CD1c-positive myeloid dendritic cell (primary cell): Measurements from ENCODE around the gene LHX2.
"Not testable (repeated sequence)": the region's sequence is repeated elsewhere in the genome, so short reads cannot be mapped to it uniquely, and the experiment has no call there.

Experiments used
- DNase-seq: peaks from one replicate; pipeline ENCODE4 v3.0.0-alpha.2; 2016; ENCODE audit errors: extremely low spot score

The LHX2 gene, protein sequence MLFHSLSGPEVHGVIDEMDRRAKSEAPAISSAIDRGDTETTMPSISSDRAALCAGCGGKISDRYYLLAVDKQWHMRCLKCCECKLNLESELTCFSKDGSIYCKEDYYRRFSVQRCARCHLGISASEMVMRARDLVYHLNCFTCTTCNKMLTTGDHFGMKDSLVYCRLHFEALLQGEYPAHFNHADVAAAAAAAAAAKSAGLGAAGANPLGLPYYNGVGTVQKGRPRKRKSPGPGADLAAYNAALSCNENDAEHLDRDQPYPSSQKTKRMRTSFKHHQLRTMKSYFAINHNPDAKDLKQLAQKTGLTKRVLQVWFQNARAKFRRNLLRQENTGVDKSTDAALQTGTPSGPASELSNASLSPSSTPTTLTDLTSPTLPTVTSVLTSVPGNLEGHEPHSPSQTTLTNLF

DNA sequence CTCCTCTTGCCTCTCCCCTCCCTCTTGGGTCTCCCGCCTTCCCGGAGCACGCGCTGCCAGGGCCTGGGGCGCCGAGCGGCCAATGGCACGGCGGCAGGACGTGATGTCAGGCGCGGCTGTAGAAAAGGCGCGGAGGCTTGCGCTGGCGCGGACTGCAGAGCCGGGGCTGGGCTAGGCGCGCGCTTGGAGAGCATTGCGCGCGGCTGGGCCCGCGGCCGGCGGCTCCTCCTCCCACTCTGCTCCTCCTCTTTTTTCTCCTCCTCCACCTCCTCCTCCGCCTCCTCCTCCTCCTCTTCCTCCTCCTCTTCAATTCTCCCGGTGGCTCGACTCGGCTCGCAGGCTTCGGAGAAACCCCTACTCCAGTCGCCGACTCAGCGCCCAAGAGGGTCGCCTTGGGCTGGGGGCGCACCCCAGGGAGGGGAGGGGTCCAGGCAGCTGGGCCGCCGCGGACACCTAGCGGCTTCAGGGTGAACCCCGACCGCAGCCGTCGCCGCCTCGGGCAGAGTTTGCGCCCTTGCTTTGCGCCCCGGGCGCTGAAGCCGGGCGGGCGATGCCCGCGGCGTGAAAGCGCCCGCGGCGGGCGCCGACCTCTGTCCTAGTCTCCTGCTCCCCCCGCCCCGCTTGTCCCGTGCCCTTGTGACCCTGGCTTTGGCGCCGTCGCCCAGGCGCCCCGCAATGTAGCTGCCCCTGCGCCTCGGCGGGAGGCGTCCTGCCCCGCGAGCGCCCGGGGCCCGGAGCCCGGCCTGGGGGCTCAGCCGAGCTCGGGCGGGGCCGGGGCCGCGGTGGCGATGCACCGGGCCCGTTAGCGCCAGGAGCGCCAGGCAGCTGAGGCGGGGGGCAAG is at the start of gene LHX2:
Gene LHX2, plus strand, starts transcription at position 309 of the 842 bp plus-strand sequence. CDS start 581 bp downstream, outside the sequence.
- peak; percentile 48 for DNase-seq

DNA sequence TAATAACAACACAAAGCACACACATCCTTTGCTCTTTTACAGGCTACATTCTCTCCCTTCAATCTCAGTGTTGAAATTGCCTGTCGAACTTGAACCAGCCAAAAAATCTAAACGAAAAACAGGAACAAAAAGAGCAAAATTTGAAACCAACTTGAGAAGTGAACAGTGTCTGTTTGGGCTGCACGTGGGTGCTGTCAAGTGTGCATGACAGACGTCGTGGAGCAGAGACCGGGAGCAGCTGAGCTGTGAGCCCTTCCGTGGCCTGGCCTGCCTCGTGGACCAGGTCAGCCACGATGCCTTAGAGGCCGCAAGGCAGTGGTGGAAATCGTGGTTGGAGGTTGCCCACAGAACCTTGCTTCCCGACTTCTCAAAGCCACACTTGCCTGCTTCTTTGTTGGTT is 46.8 kb upstream of the LHX2 start:
- peak; percentile 30 for DNase-seq

DNA sequence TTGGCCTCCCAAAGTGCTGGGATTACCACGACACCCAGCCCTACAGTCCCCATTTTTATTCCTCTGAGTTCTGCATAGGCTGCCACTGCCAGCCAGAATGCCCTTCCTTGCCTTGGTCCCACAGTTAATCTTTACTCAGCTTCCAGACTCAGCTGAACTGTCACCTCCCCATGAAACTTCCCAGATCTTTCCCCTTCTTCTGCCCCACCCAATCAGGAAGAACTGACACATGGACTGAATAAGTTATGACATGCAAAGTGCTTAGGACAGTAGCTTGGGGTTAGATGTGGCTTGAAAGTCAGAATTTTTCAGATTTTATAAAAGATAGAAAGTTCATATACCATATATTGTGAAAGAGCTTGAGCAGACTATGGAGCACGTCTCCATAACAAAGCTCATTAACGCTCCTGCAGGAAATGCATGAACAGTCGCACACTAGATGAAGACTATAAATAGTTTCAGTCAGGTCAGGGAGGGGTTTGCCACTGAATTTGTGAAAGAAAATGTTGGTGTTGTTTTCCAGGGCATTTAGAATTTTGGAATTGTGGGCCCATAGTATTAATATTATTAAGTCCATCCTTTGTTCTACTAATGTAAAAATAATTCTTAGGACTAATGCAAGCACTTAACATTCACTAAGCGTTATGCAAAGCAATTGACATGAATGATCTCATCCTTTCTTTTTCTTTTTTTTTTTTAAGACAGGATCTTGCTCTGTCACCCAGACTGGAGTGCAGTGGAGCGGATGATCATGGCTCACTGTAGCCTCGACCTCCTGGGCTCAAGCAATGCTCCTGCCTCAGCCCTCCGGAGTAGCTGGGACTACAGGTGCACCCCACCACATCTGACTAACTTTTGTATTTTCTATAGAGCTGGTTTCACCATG is 45.5 kb upstream of the LHX2 start:
- no peak for DNase-seq

DNA sequence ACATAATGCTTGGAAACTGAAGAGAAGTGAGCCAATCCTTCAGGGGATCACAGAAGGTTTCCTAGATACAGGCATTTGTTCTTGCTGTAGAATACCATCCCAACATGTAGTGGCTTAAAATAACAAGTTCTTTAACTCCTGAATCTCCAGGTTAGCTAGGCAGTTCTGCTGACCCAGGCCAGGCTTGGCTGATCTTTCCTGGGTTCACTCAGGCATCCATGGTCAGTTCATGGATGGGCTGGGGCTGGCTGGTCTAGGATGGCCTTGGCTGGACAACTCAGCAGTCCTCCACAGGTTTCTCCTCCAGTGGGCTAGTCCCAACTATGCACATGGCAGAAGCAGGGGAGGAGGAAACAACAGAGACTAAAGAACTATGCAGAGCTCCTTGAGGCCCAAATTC is 44.2 kb upstream of the LHX2 start:
- DNase-seq = no peak

- no peak for DNase-seq
Measured at GRCh38 chr9:123972618-123973017, 39.0 kb upstream of the LHX2 start.

DNA sequence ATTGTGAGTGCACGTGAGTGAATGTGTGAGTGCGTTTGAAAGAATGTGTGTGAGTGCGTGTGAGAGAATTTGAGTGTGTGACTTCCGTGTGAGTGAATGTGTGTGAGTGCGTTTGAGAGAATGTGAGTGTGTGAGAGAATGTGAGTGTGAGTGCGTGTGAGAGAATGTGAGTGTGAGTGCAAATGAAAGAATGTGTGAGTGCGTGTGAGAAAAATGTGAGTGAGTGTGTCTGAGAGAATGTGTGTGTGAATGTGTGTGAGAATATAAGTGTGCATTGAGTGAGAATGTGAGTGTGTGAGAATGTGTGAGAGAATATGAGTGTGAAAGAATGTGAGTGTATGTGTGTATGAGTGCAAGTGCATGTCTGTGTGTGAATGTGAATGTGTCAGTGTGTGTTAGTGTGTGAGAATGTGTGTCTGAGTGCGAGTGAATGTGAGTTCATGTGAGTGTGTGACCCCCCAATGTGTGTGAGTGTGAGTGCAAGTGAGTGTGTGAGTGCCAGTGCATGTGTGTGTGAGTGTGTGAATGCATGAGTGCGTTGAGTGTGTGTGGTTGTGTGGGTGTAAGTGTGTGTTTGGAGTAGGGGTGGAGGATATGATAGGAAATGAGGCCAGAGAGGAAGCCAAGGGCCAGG is 37.9 kb upstream of the LHX2 start:
- no peak for DNase-seq

GRCh38 chr9:123974471-123974870 is 37.1 kb upstream of the LHX2 start:
- no peak for DNase-seq

- DNase-seq = no peak
Measured at GRCh38 chr9:123975871-123976270, 35.7 kb upstream of the LHX2 start.

DNA sequence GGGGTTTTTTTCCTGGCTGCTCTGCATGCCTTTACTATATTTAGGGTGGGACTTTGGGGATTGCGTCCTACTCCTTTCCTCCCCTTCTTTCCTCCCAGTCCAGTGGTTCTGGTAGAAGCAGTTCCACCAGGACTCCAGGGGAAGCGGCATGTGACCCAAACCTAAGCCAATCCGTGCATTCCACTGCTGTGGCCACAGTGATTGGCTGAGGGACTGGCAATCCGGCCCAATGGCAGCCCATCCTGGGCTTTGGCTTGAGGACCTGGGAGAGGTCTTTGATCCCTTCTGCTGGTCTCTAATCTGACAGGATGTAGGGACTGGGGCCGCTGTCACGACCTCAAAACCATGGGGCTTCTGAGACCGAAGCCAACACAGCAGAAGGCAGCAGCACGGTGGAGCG is 35.0 kb upstream of the LHX2 start:
- DNase-seq = not testable (repeated sequence)

DNA sequence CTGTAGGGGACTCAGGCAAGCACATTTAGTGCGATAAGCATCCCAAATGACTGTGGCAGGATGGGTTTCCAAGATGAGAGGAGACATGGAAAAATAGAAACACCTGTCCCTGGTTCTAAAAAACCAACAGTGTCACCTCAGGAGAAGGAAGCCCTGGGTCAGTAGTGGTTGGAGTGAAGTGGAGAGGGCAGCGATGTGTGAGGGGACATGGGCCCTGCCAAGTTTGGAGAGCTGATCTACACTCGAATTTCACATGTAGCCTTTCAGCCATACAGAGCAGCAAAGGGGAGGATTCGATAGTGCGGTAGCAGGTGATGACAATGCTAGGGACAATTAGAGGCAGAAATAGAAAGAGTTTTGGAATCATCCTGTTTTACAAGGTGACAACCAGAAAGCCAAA is 32.6 kb upstream of the LHX2 start:
- DNase-seq = no peak

DNA sequence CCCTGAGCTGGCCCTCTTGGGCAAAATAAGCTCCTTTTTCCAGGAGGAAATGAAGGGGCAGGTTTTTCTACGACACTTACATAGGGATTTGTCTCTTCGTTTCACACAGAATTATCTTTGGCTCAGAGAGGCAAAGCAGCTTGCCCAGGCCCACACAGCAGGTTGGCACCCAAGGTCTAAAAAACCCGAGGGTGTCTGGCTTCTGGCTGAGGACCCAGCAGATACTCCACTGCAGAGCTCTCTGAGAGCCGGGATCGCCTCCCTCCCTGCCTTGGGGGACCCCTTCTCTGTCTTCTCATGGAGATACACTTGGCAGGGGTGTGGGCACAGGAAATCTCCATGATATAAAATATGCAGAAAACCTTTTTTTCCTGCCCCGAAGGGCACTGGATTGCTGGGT is 29.0 kb upstream of the LHX2 start:
- no peak for DNase-seq

- DNase-seq = no peak
Measured at GRCh38 chr9:123983047-123983446, 28.5 kb upstream of the LHX2 start.

- DNase-seq = no peak
Measured at GRCh38 chr9:123984802-123985201, 26.8 kb upstream of the LHX2 start.

DNA sequence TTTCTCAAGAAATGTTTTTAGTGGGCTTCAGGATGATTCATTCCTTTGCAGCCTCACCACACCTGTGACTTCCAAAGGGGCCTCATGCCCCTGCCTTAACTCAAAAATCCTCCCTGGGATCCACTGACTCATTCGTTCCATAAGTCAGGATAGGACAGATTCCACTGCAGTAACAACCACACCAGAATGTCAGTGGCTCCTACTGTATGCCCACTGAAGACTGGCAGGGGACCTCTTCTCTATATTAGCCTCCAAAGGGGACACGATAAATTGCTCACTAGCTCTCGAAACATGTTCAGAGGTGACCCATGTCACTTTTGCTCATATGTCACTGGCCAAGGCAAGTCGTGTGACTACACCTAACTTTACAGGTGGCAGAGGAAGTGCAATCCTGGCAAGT is 25.7 kb upstream of the LHX2 start:
- no peak for DNase-seq

DNA sequence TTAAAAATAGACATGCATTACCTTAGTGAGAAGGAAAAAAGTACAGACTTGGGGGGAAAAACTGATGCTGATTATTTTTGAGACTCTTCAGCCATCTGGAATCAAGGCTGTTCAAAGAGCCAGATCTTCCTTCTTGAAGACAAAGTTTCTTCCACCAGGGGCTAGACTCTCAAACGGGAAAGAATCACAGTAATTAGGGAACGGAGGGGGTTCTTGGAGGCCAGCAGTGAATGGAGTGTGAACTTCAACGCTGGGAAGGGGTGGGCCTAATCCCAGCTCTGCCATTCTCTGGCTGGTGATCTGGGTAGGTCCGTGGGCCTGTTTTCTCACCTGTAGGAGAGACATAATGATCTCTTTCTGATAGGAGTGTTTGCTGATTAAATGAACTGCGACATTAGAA is 21.1 kb upstream of the LHX2 start:
- no peak for DNase-seq

DNA sequence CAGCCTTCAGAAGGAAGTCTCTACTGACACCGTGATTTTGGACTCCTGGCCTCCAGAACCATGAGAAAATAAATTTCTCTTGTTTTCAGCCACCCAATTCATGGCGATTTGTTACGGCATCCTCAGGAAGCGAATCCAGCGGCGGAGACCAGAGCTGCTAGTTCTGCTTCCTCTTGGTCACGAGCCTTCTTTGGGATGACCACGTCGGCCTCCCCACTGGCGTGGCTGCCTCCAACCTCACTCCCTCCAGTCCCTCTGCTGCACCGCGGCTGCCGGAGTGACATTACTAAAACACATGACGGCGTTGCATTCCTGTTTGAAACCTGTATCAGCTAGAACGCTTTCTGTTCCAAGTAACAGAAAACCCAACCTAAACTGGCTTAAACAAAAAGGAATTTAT is 18.9 kb upstream of the LHX2 start:
- DNase-seq = not testable (repeated sequence)

DNA sequence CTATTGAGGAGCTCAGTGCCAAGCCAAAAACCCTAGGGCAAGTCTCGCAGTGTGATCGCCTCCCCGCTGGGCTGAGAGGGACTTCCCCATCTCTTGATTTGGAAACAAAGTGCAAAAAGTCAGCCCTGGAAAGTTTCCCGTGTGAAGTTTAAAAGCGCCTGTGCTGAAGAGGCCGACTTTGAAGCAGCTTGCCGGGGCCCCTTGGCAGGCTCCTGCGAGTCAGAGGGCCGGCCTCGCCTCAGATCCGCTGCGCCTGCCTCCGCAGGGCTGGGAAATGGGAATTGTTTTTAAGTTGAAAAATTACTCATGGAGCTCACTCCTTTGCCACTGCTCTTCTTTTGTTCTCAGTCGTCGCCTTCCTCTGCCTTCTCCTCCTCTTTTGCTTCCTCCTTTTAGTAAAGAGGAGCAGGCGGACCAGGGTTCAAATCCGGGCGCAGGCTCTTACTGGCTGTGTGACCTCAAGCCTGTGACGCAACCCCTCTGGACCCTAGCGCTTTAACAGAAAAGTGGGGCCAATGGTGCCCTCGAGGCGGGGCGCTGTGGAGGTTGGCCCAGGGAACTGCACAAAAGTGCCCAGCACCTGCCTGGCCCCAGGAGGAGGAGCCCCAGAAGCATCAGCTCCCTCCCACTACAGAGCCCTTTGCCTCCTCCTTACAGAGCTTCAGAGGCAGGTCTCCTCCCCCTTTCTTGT is 14.7 kb upstream of the LHX2 start:
- DNase-seq = peak; percentile 78

GRCh38 chr9:123997665-123998277 is 13.8 kb upstream of the LHX2 start:
- peak; percentile 90 for DNase-seq

GRCh38 chr9:123998278-123998925 is 13.2 kb upstream of the LHX2 start:
- DNase-seq = no peak
